ENCODE data around the gene PPT2. TPM values are rescaled to one million over a fixed set of nuclear protein-coding genes. Genes with fewer than 3 reads are reported as not detected.

PPT2 gene
- total and polyA plus RNA-seq, 2 of the 13 experiments (the other 11 are each of a cell fraction or from before 2014, with no cell fraction given): 39.2 to 61.8 TPM

GRCh38 chr6:32146287-32146686 is 7.7 kb upstream of the PPT2 start:
- Histone ChIP-seq H2AFZ (ENCODE audit: low read length) (peak overlapping the region; percentile 29), H3K9ac (ENCODE audit: insufficient read depth, low read depth, low read length) (no peak overlapping the region), H3K4me3 (replicated peaks in 1 of 3; ENCODE audit: insufficient read depth in 1 of 3, low read depth in 2 of 3, low read length in 3 of 3) (no peak overlapping the region), H4K20me1 (ENCODE audit: insufficient read depth, low read length) (no peaks in the 10 kb centered on the region), H3K9me3 (ENCODE audit: low read length) (no peaks in the 10 kb centered on the region), H3K4me1 (ENCODE audit: insufficient read depth, low read length) (peaks cover 20% of the 10 kb centered on the region), H3K27me3 (ENCODE audit: control insufficient read depth in 1 of 2, insufficient read depth in 2 of 2, low read length in 2 of 2) (peaks cover 0 to 5% of the 10 kb centered on the region in 2 experiments; a peak in 1 of 5 replicates), H3K36me3 (replicated peaks in 1 of 2; ENCODE audit: control insufficient read depth in 1 of 2, insufficient read depth in 2 of 2, low read length in 2 of 2) (no peaks in the 10 kb centered on the region), H3K27ac (ENCODE audit: extremely low read length, insufficient read depth, low read length) (no peak overlapping the region), H3K79me2 (ENCODE audit: insufficient read depth, low read length) (no peaks in the 10 kb centered on the region), H3K4me2 (ENCODE audit: low read depth, low read length) (no peak overlapping the region)
- ChIA-PET CTCF (ENCODE audit: low intra/inter-chr PET ratio, low total read pairs) (no interaction called here), POLR2A (interaction anchor here (1.2 to 1.4 kb wide), 2 partner anchors 18 to 30 kb away, joined by 3 to 4 read pairs; partner anchors contain the start of gene ATF6B)
- intact Hi-C loops (cut with micrococcal nuclease; ENCODE audit: unreplicated experiment) (no loop called here), in situ Hi-C loops (cut with HindIII; ENCODE audit: extremely low pct_ligation_motif_present, low pct_unique_long_range_greater_than_20kb) (no loop called here)
- no TSS peak for BruUV-seq (replicated peaks)
- 70% methylated on average over 1 of the region's 1 CpG for WGBS (ENCODE audit: low lambda C conversion rate)
- peak; percentile 52; the same call in 1 of the 2 replicates for TF ChIP-seq CEBPG (CRISPR knock-in tag; IDR thresholded peaks at IDR 0.05)
- no peak for TF ChIP-seq NR2F6 (IDR thresholded peaks at IDR 0.05)
- TF ChIP-seq NR2F6 (CRISPR knock-in tag; IDR thresholded peaks at IDR 0.05): no peak
- no peak for TF ChIP-seq ZZZ3 (CRISPR knock-in tag; IDR thresholded peaks at IDR 0.05; ENCODE audit: borderline replicate concordance)
- TF ChIP-seq ZNF780A (CRISPR knock-in tag; IDR thresholded peaks at IDR 0.05): no peak
- TF ChIP-seq GLMP (CRISPR knock-in tag; IDR thresholded peaks at IDR 0.05; ENCODE audit: borderline replicate concordance): no peak
- peak in 1 of 2 experiments; percentile 92; a peak in 2 of 4 replicates for TF ChIP-seq ATF4 (CRISPR knock-in tag; IDR thresholded peaks at IDR 0.05)
- no peak for TF ChIP-seq IRF1 (CRISPR knock-in tag; IDR thresholded peaks at IDR 0.05; ENCODE audit: low read depth)
- 0 out of 2 replicates have a peak, but pooled peaks have one; percentile 14 for TF ChIP-seq ELF1 (CRISPR knock-in tag; IDR thresholded peaks at IDR 0.05)
- TF ChIP-seq ATF7 (IDR thresholded peaks at IDR 0.05): peak; percentile 43; the same call in 1 of the 2 replicates
- no peak for TF ChIP-seq ATF7 (CRISPR knock-in tag; IDR thresholded peaks at IDR 0.05)
- no peak for TF ChIP-seq RAD21 (CRISPR knock-in tag; IDR thresholded peaks at IDR 0.05)
- TF ChIP-seq NFAT5 (CRISPR knock-in tag; IDR thresholded peaks at IDR 0.05): no peak
- peak; percentile 52; the same call in 1 of the 2 replicates for TF ChIP-seq CEBPB (IDR thresholded peaks at IDR 0.05; ENCODE audit: borderline replicate concordance, low read depth, low read length)
- TF ChIP-seq AGO1 (IDR thresholded peaks at IDR 0.05; ENCODE audit: low read depth, low read length, poor library complexity, severe bottlenecking): no peak
- no peak for DNase-seq (ENCODE audit: low spot score)
- FAIRE-seq: no peak
- ATAC-seq: no peak
